ENCODE results near the gene ROS1.

- no peak for TF ChIP-seq ZFP3 (CRISPR knock-in tag; IDR thresholded peaks at IDR 0.05)
- no peak for TF ChIP-seq ISL1 (CRISPR knock-in tag; IDR thresholded peaks at IDR 0.05)
- TF ChIP-seq SNAI2 (CRISPR knock-in tag; IDR thresholded peaks at IDR 0.05) = no peak
- no peak for TF ChIP-seq ARNTL (CRISPR knock-in tag; IDR thresholded peaks at IDR 0.05; ENCODE audit: borderline replicate concordance, low read depth)
- no peak for TF ChIP-seq TSHZ2 (CRISPR knock-in tag; IDR thresholded peaks at IDR 0.05)
- TF ChIP-seq TOX (CRISPR knock-in tag; IDR thresholded peaks at IDR 0.05; ENCODE audit: borderline replicate concordance) = no peak
- no peak for TF ChIP-seq ZFP30 (CRISPR knock-in tag; IDR thresholded peaks at IDR 0.05)
- no peak for TF ChIP-seq ESRRG (CRISPR knock-in tag; IDR thresholded peaks at IDR 0.05)
- no peak for TF ChIP-seq ZNF8 (CRISPR knock-in tag; IDR thresholded peaks at IDR 0.05)
- TF ChIP-seq PATZ1 (CRISPR knock-in tag; IDR thresholded peaks at IDR 0.05; ENCODE audit: borderline replicate concordance) = no peak
- TF ChIP-seq TCF4 (CRISPR knock-in tag; IDR thresholded peaks at IDR 0.05; ENCODE audit: borderline replicate concordance) = no peak
- TF ChIP-seq ZNF70 (CRISPR knock-in tag; IDR thresholded peaks at IDR 0.05) = no peak
Observed at GRCh38 chr6:117307655-117308054, 118.1 kb downstream of the ROS1 start.
